ENCODE data around the gene TTC23.

Gene TTC23

GRCh38 chr15:99253381-99254090 is 4.2 kb upstream of the TTC23 start:
- Histone ChIP-seq H3K4me1 (peaks cover 12 to 20% (median 18%) of the 10 kb centered on the region in 10 experiments), H3K9ac (no peak overlapping the region), H3K4me2 (peak overlapping the region in 9 of 11 experiments; percentile 80 to 90 (median 87); a peak in 13 of 22 replicates), H4K20me1 (no peaks in the 10 kb centered on the region), H3K9me3 (replicated peaks in 1 of 11) (peaks cover 7 to 17% (median 10%) of the 10 kb centered on the region in 11 experiments; a peak in 19 of 22 replicates), H3K27ac (no peak overlapping the region), H3K27me3 (peaks cover 0 to 7% (median 4%) of the 10 kb centered on the region in 11 experiments; a peak in 5 of 22 replicates), H3K36me3 (peaks cover 0 to 12% (median 0%) of the 10 kb centered on the region in 11 experiments; a peak in 6 of 22 replicates), H3K4me3 (no peak overlapping the region)
- no peak for TF ChIP-seq Cebpa-rat (IDR thresholded peaks at IDR 0.05)

- Histone ChIP-seq H3K4me3 (peak overlapping the region; percentile 73 to 91 (median 87)), H3K9ac (peak overlapping the region in 10 of 11 experiments; percentile 77 to 90 (median 88); a peak in 15 of 22 replicates), H4K20me1 (no peaks in the 10 kb centered on the region), H3K4me2 (peak overlapping the region; percentile 80 to 91 (median 87)), H3K9me3 (replicated peaks in 1 of 11) (peaks cover 7 to 17% (median 10%) of the 10 kb centered on the region in 11 experiments; a peak in 19 of 22 replicates), H3K27ac (no peak overlapping the region), H3K36me3 (peaks cover 0 to 10% (median 0%) of the 10 kb centered on the region in 11 experiments; a peak in 6 of 22 replicates), H3K4me1 (peaks cover 12 to 20% (median 18%) of the 10 kb centered on the region in 10 experiments), H3K27me3 (peaks cover 0 to 7% (median 4%) of the 10 kb centered on the region in 11 experiments; a peak in 5 of 22 replicates)
- no peak for TF ChIP-seq Cebpa-rat (IDR thresholded peaks at IDR 0.05)
Observed at GRCh38 chr15:99252326-99252725, 2.9 kb upstream of the TTC23 start.

DNA sequence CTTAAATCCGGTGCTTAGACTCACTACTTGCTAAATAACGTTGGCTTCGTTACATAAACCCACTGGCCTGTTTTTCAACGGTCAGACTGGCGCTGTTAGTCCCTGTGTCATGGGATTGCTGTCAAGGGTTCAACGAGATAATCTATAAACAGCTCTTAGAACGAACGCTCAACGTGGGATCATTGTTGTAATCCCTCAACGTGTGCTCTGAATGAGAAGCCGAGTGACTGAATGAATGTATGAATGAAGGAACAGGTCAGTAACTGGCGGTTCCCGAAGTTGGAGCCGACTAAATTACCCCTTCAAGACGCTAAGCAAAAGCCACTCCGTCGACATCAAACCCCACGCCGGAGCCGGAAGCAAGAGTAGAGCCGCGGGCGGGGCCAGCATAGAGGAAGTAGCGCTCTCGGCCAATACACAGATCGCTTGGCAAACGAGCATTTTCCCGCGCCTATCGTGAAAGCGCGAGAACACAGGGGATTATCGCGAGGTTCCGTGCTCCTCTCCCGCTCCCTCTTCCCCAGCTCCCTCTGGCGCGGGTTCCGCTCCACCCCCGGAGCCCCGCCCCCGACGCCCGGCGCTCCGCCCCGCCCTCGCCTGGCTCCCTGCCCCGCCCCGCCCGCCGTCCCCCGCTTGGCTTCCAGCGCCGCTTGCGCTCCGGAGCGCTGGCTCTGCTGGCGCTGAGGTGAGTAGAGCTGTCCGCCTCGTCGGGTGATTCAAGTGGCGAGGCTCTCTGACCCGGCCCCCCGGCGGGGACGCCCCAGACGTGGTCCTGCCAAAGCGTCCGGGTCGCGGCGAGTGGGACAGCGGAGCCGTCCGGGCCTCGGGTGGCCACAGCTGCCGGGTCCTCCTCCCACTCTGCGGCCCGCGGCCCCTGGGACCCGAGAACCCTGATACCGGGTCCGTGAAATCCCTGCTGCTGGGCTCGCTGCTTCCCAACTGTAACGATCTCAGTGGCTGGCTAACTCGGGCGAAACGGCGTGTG is 1.8 kb upstream of the TTC23 start, which contains the start of gene LRRC28:
Gene LRRC28 (plus strand): TSS at position 625 of the 985 bp plus-strand sequence. CDS start 4,477 bp downstream, outside the sequence.
- H3K36me3 ChIP-seq = peaks cover 0 to 3% (median 0%) of the 10 kb centered on the region in 11 experiments; a peak in 3 of 22 replicates
- H3K27ac ChIP-seq = peak within 1 kb of the TSS; percentile 71 to 83 (median 78)
- peak within 1 kb of the TSS; percentile 77 to 90 (median 88) for H3K9ac ChIP-seq
- H3K9me3 ChIP-seq (replicated peaks in 1 of 11) = peaks cover 7 to 17% (median 10%) of the 10 kb centered on the region in 11 experiments; a peak in 19 of 22 replicates
- no peaks in the 10 kb centered on the region for H4K20me1 ChIP-seq
- peak within 1 kb of the TSS; percentile 80 to 91 (median 87) for H3K4me2 ChIP-seq
- no peak for TF ChIP-seq Cebpa-rat (IDR thresholded peaks at IDR 0.05)
- peaks cover 12 to 20% (median 18%) of the 10 kb centered on the region in 10 experiments for H3K4me1 ChIP-seq
- H3K27me3 ChIP-seq = peaks cover 0 to 7% (median 4%) of the 10 kb centered on the region in 11 experiments; a peak in 5 of 22 replicates
- peak within 1 kb of the TSS; percentile 73 to 91 (median 87) for H3K4me3 ChIP-seq

DNA sequence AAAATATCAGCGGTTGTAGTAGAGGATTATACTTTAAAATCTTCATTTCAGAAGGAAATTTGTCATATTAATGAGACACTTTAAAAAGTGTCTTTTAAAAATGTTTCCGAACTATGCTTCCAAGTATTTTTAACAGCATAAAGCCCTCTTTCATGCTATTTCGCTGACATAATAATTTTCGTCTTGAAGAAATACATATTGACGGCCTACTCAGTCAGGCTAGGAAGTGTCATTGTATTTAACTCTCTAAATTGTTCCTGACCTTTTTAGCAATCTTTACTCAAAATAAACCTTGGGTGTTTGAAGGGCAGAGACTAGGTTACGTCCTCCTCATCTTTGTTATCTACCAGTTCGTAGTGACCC is 1.1 kb upstream of the TTC23 start:
- peak overlapping the region; percentile 63 to 82 (median 73); a peak in 20 of 22 replicates for H3K27ac ChIP-seq
- no peak for TF ChIP-seq Cebpa-rat (IDR thresholded peaks at IDR 0.05)
- peak overlapping the region; percentile 73 to 91 (median 87) for H3K4me3 ChIP-seq
- peaks cover 0 to 7% (median 4%) of the 10 kb centered on the region in 11 experiments; a peak in 5 of 22 replicates for H3K27me3 ChIP-seq
- H3K9me3 ChIP-seq (replicated peaks in 1 of 11) = peaks cover 7 to 17% (median 10%) of the 10 kb centered on the region in 11 experiments; a peak in 19 of 22 replicates
- peak overlapping the region; percentile 45 to 89 (median 67); a peak in 15 of 22 replicates for H3K9ac ChIP-seq
- H3K36me3 ChIP-seq = no peaks in the 10 kb centered on the region
- H3K4me2 ChIP-seq = peak overlapping the region; percentile 52 to 84 (median 77)
- H4K20me1 ChIP-seq = no peaks in the 10 kb centered on the region
- H3K4me1 ChIP-seq = peaks cover 12 to 20% (median 18%) of the 10 kb centered on the region in 10 experiments

DNA sequence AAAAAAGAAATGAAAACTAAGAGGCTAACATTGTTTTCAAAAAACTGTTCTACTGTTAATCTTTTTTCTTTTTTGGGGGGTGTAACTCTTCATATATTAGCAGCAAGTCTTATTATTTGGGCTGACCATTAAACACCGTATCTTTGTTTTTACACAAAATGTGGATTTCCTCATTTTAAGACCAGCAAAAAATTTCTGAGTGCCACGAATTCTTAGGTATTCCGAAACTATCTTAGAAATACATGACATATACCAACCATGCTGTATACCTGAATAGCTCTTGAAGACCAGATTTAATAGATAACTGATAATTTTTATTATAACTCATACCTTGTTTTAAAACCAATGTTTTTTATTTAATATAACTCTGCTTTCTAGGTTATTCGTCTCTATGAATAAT is 620 bp upstream of the TTC23 start:
- no peak overlapping the region for H3K9ac ChIP-seq

DNA sequence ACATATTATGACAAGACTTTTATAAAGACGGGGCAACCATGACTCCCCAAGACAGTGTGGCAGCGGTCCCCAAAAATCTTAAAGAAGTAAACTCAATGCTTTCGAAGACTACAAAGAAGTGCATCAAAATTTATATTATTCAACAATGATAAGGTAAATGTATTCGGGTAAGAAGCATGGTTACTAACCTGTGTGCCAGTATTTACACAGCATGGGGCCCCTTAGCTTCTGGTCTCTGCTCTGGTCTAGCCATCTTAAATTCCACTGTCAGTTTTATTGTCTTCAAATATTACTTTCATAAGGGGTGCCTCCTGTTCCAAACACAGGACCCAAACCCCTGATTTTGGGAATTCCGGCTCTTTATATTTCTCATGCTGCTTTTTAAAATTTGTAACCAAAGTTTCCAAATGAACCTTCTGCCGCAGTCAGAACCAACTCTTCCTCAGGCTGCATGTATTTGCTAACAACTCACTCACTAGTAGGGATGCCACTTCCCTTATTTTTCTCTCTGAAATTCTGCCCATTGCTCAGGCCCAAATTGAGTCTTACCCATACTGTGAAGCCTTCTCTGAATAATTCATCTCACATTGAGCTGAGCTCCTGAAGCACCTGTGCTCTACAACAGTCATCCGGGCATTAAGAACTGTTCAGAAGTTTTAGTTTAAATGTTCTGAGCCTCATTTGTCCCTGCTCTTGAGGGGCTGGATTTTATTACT is 1.2 kb downstream of the TTC23 start:
- TF ChIP-seq Cebpa-rat (IDR thresholded peaks at IDR 0.05) = no peak
- no peaks in the 10 kb centered on the region for H3K36me3 ChIP-seq
- H3K4me1 ChIP-seq = peaks cover 12 to 16% (median 13%) of the 10 kb centered on the region in 10 experiments
- no peaks in the 10 kb centered on the region for H4K20me1 ChIP-seq
- H3K9me3 ChIP-seq (replicated peaks in 1 of 11) = peaks cover 7 to 17% (median 10%) of the 10 kb centered on the region in 11 experiments; a peak in 19 of 22 replicates
- H3K27ac ChIP-seq = no peak overlapping the region
- peaks cover 0 to 7% (median 4%) of the 10 kb centered on the region in 11 experiments; a peak in 5 of 22 replicates for H3K27me3 ChIP-seq
- no peak overlapping the region for H3K4me3 ChIP-seq
- H3K4me2 ChIP-seq = no peak overlapping the region
- H3K9ac ChIP-seq = no peak overlapping the region

More for the DNA sequence above, 620 bp upstream of the TTC23 start:
- Histone ChIP-seq H3K4me2 (no peak overlapping the region; a peak in 1 of 22 replicates), H3K4me3 (no peak overlapping the region), H3K9me3 (replicated peaks in 1 of 11) (peaks cover 7 to 17% (median 10%) of the 10 kb centered on the region in 11 experiments; a peak in 19 of 22 replicates), H3K27me3 (peaks cover 0 to 7% (median 4%) of the 10 kb centered on the region in 11 experiments; a peak in 5 of 22 replicates), H3K4me1 (peaks cover 12 to 20% (median 18%) of the 10 kb centered on the region in 10 experiments), H3K36me3 (no peaks in the 10 kb centered on the region), H4K20me1 (no peaks in the 10 kb centered on the region), H3K27ac (no peak overlapping the region)
- TF ChIP-seq Cebpa-rat (IDR thresholded peaks at IDR 0.05) = no peak

DNA sequence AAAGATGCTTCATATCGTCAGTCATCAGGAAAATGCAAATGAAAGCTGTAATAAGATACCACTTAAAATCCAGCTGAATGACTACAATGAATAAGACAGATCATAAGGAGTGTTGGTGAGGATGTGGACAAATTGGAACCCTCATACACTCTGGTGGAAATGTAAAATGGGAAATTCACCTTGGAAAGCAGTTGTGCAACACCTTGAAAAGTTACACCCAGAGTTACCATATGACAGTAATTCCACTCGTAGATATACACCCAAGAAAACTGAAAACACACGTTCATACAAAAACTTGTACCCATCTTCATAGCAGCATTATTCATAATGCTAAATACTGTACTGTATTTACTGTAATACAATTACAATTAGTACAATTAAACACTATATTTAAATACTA is 2.3 kb downstream of the TTC23 start:
- Histone ChIP-seq H4K20me1 (no peaks in the 10 kb centered on the region), H3K27ac (no peak overlapping the region), H3K4me3 (no peak overlapping the region), H3K27me3 (peaks cover 0 to 7% (median 4%) of the 10 kb centered on the region in 11 experiments; a peak in 5 of 22 replicates), H3K36me3 (no peaks in the 10 kb centered on the region), H3K9ac (no peak overlapping the region), H3K4me2 (no peak overlapping the region), H3K9me3 (replicated peaks in 1 of 11) (peaks cover 7 to 17% (median 10%) of the 10 kb centered on the region in 11 experiments; a peak in 19 of 22 replicates), H3K4me1 (peaks cover under 1 to 5% (median 2%) of the 10 kb centered on the region in 10 experiments; a peak in 19 of 20 replicates)
- no peak for TF ChIP-seq Cebpa-rat (IDR thresholded peaks at IDR 0.05)
